Osteocyte (in vitro differentiated cells): ENCODE measurements around the gene SUCLG1. TPM values are rescaled to one million over a fixed set of nuclear protein-coding genes. Genes with fewer than 3 reads are reported as not detected.

Experiments
- DNase-seq: peaks from one replicate; pipeline ENCODE4 v3.0.0; 2021; ENCODE audit warnings: mixed read lengths; ENCODE audit not compliant: unreplicated experiment; ENCODE audit errors: extremely low spot score
- H3K27ac Mint-ChIP-seq: one replicate; pipeline ENCODE4 v1.8.0; 2021; ENCODE audit warnings: mild to moderate bottlenecking, mixed read lengths; ENCODE audit not compliant: unreplicated experiment
- H3K27me3 Mint-ChIP-seq: one replicate; pipeline ENCODE4 v1.8.0; 2021; ENCODE audit warnings: mixed read lengths; ENCODE audit not compliant: unreplicated experiment
- H3K36me3 Mint-ChIP-seq: one replicate; pipeline ENCODE4 v1.8.0; 2021; ENCODE audit warnings: mixed read lengths; ENCODE audit not compliant: unreplicated experiment
- H3K4me1 Mint-ChIP-seq: one replicate; pipeline ENCODE4 v1.8.0; 2021; ENCODE audit warnings: mixed read lengths; ENCODE audit not compliant: unreplicated experiment
- H3K4me3 Mint-ChIP-seq: one replicate; pipeline ENCODE4 v1.8.0; 2021; ENCODE audit warnings: mild to moderate bottlenecking, moderate library complexity, mixed read lengths; ENCODE audit not compliant: unreplicated experiment
- H3K9me3 Mint-ChIP-seq: one replicate; pipeline ENCODE4 v1.8.0; 2021; ENCODE audit warnings: mixed read lengths; ENCODE audit not compliant: unreplicated experiment
- CTCF ChIP-seq: fragments of 200-600 bp; sonication (generic); IDR thresholded peaks from 2 replicates; pipeline ENCODE4 v1.5.0; 2021; ENCODE audit warnings: antibody characterized with exemption, mild to moderate bottlenecking, moderate library complexity
- total RNA-seq: library from RNA; stranded (reverse); gene quantifications from 2 replicates; pipeline ENCODE4 v1.2.1, GENCODE V29; 2021

The SUCLG1 gene
- total RNA-seq, 1 donor from 2014 or later, result 52.4 TPM

GRCh38 chr2:84380875-84381274 lies 78.2 kb downstream of the SUCLG1 start:
- Mint-ChIP-seq H3K27me3 (peaks cover 15% of the 10 kb centered on the region), H3K36me3 (no peaks in the 10 kb centered on the region), H3K9me3 (no peaks in the 10 kb centered on the region), H3K4me3 (no peak overlapping the region), H3K4me1 (no peaks in the 10 kb centered on the region), H3K27ac (no peak overlapping the region)
- no peak for TF ChIP-seq CTCF
- DNase-seq, result no peak

- Mint-ChIP-seq H3K27ac (no peak overlapping the region), H3K4me3 (no peak overlapping the region)
These were observed 80.1 kb downstream of the SUCLG1 start for GRCh38 chr2:84378960-84379359.

GRCh38 chr2:84375020-84375419 lies 84.1 kb downstream of the SUCLG1 start:
- Mint-ChIP-seq H3K36me3 (no peaks in the 10 kb centered on the region), H3K9me3 (no peaks in the 10 kb centered on the region), H3K4me1 (no peaks in the 10 kb centered on the region), H3K27me3 (peaks cover 3% of the 10 kb centered on the region), H3K27ac (no peak overlapping the region), H3K4me3 (no peak overlapping the region)
- no peak for DNase-seq
- TF ChIP-seq CTCF, result no peak

More at GRCh38 chr2:84378960-84379359, 80.1 kb downstream of the SUCLG1 start:
- Mint-ChIP-seq H3K9me3 (no peaks in the 10 kb centered on the region), H3K36me3 (no peaks in the 10 kb centered on the region), H3K27me3 (peaks cover 11% of the 10 kb centered on the region), H3K4me1 (no peaks in the 10 kb centered on the region)
- no peak for TF ChIP-seq CTCF
- no peak for DNase-seq

- H3K36me3 Mint-ChIP-seq, result no peaks in the 10 kb centered on the region
- H3K4me3 Mint-ChIP-seq, result no peak overlapping the region
- H3K4me1 Mint-ChIP-seq, result no peaks in the 10 kb centered on the region
- DNase-seq, result no peak
- H3K27ac Mint-ChIP-seq, result no peak overlapping the region
- H3K27me3 Mint-ChIP-seq, result no peaks in the 10 kb centered on the region
- H3K9me3 Mint-ChIP-seq, result no peaks in the 10 kb centered on the region
- no peak for TF ChIP-seq CTCF
These were observed 85.2 kb downstream of the SUCLG1 start for GRCh38 chr2:84373866-84374265.

Other genes with a start within 250 kb of the SUCLG1 start
- 0.10 TPM in 1 of 2 replicates, not detected in the other for gene DNAH6, start 57.2 kb upstream of the SUCLG1 start, total RNA-seq